HepG2 (cell line): ENCODE measurements around the gene TUBB4B. TPM values are rescaled to one million over a fixed set of nuclear protein-coding genes. Genes with fewer than 3 reads are reported as not detected.

Source experiments
- AHDC1 ChIP-seq: sonication (generic); formaldehyde crosslinking; IDR thresholded peaks from 2 replicates; pipeline ENCODE4 v1.5.1; 2020; ENCODE audit warnings: mild to moderate bottlenecking, missing genetic modification reagents, borderline replicate concordance
- CREBL2 ChIP-seq: sonication (generic); formaldehyde crosslinking; IDR thresholded peaks from 2 replicates; pipeline ENCODE4 v1.8.1; 2023; ENCODE audit warnings: missing genetic modification reagents, mild to moderate bottlenecking, borderline replicate concordance
- FOXO1 ChIP-seq: sonication (generic); formaldehyde crosslinking; IDR thresholded peaks from 2 replicates; pipeline ENCODE4 v1.4.0; 2020; ENCODE audit warnings: missing genetic modification reagents
- HDAC2 ChIP-seq: sonication (generic); formaldehyde crosslinking; IDR thresholded peaks from 2 replicates; pipeline ENCODE4 v1.4.0; 2020; ENCODE audit warnings: missing genetic modification reagents
- HHEX ChIP-seq: IDR thresholded peaks from 2 replicates; pipeline ENCODE4 v1.6.1; 2016; ENCODE audit warnings: control low read depth
- IKZF1 ChIP-seq: fragments of 450-650 bp; IDR thresholded peaks from 2 replicates; pipeline ENCODE4 v1.7.1; 2016
- MBNL3 ChIP-seq: fragments of 250-450 bp; sonication (Bioruptor Pico); conservative IDR thresholded peaks from 2 replicates; pipeline ENCODE4 v1.8.0; 2022; ENCODE audit warnings: mild to moderate bottlenecking, inconsistent platforms
- MXI1 ChIP-seq: IDR thresholded peaks from 3 replicates; pipeline ENCODE4 v1.6.1; 2012; ENCODE audit warnings: low read depth, low read length, inconsistent platforms, borderline replicate concordance
- NR2F1 ChIP-seq, 2 experiments: fragments of 450-650 bp in 1 of 2; formaldehyde crosslinking in 1 of 2; IDR thresholded peaks; 2 replicates each; pipeline versions ENCODE4 v1.5.0 to v1.6.1; 2016 to 2020; ENCODE audit warnings: mild to moderate bottlenecking in 1 of 2, missing compliant biosample characterization in 1 of 2, missing genetic modification reagents in 1 of 2, moderate library complexity in 1 of 2
- RBAK ChIP-seq: sonication (generic); formaldehyde crosslinking; IDR thresholded peaks from 2 replicates; pipeline ENCODE4 v1.5.1; 2020; ENCODE audit warnings: mild to moderate bottlenecking, missing genetic modification reagents
- RFXANK ChIP-seq: IDR thresholded peaks from 2 replicates; pipeline ENCODE4 v1.6.1; 2016
- SAP130 ChIP-seq: IDR thresholded peaks from 2 replicates; pipeline ENCODE4 v1.6.1; 2016; ENCODE audit warnings: low read depth
- SRY ChIP-seq: sonication (generic); formaldehyde crosslinking; IDR thresholded peaks from 2 replicates; pipeline ENCODE4 v1.8.0; 2022; ENCODE audit warnings: mild to moderate bottlenecking, missing genetic modification reagents
- TOE1 ChIP-seq: sonication (generic); formaldehyde crosslinking; IDR thresholded peaks from 2 replicates; pipeline ENCODE4 v1.4.0; 2020; ENCODE audit warnings: mild to moderate bottlenecking, missing genetic modification reagents
- YEATS2 ChIP-seq: sonication (generic); formaldehyde crosslinking; IDR thresholded peaks from 2 replicates; pipeline ENCODE4 v1.4.0; 2020; ENCODE audit warnings: missing genetic modification reagents, borderline replicate concordance
- ZC3H4 ChIP-seq: sonication (generic); formaldehyde crosslinking; IDR thresholded peaks from 2 replicates; pipeline ENCODE4 v1.4.0; 2020; ENCODE audit warnings: missing genetic modification reagents, borderline replicate concordance
- ZNF24 ChIP-seq: fragments of 450-650 bp; IDR thresholded peaks from 2 replicates; pipeline ENCODE4 v1.6.1; 2017; ENCODE audit warnings: antibody characterized with exemption, mild to moderate bottlenecking
- ZNF34 ChIP-seq: sonication (generic); formaldehyde crosslinking; IDR thresholded peaks from 2 replicates; pipeline ENCODE4 v1.4.0; 2020; ENCODE audit warnings: mild to moderate bottlenecking, missing genetic modification reagents, borderline replicate concordance
- ZNF367 ChIP-seq: sonication (generic); formaldehyde crosslinking; IDR thresholded peaks from 2 replicates; pipeline ENCODE4 v1.4.0; 2020; ENCODE audit warnings: missing genetic modification reagents, borderline replicate concordance
- ZNF451 ChIP-seq: sonication (generic); formaldehyde crosslinking; IDR thresholded peaks from 2 replicates; pipeline ENCODE4 v1.5.0; 2020; ENCODE audit warnings: mild to moderate bottlenecking, missing genetic modification reagents
- ZNF672 ChIP-seq: sonication (generic); formaldehyde crosslinking; IDR thresholded peaks from 2 replicates; pipeline ENCODE4 v1.8.1; 2022; ENCODE audit warnings: missing genetic modification reagents
- ZNF687 ChIP-seq: sonication (generic); formaldehyde crosslinking; IDR thresholded peaks from 2 replicates; pipeline ENCODE4 v1.5.1; 2020; ENCODE audit warnings: mild to moderate bottlenecking, missing genetic modification reagents, moderate library complexity
- ZNF747 ChIP-seq: sonication (generic); formaldehyde crosslinking; IDR thresholded peaks from 2 replicates; pipeline ENCODE4 v1.8.1; 2023; ENCODE audit warnings: missing genetic modification reagents, mild to moderate bottlenecking, borderline replicate concordance
- ZNF788 ChIP-seq: sonication (generic); formaldehyde crosslinking; IDR thresholded peaks from 2 replicates; pipeline ENCODE4 v1.5.0; 2020; ENCODE audit warnings: mild to moderate bottlenecking, missing genetic modification reagents, borderline replicate concordance
- ZSCAN30 ChIP-seq: sonication (generic); formaldehyde crosslinking; IDR thresholded peaks from 2 replicates; pipeline ENCODE4 v1.5.0; 2020; ENCODE audit warnings: mild to moderate bottlenecking, missing genetic modification reagents
- polyA plus RNA-seq, 8 experiments: library from polyadenylated mRNA; depleted of rRNA in 3 of 8; stranded (reverse) in 7 of 8; unstranded in 1 of 8; fragments of >200 nt; fragmentation: Illumina TruSeq in 4 of 8; extraction: Trizol in 4 of 8; gene quantifications; 2 replicates each; pipeline versions ENCODE4 v1.2.1 to v1.2.3, GENCODE V29; 2011 to 2016; ENCODE audit warnings: low read depth in 4 of 8, missing spikeins in 1 of 8, mixed read lengths in 1 of 8; ENCODE audit not compliant: insufficient read depth in 1 of 8
- total RNA-seq, 5 experiments: library from RNA; depleted of rRNA; stranded (reverse); fragments of >200 nt; fragmentation: Illumina TruSeq; extraction: Trizol; gene quantifications; 2 replicates each; pipeline ENCODE4 v1.2.3, GENCODE V29; 2016; ENCODE audit warnings: low read depth in 1 of 5

Gene TUBB4B
- total and polyA plus RNA-seq, 2 of the 13 experiments (the other 11 are each of a cell fraction or from before 2014, with no cell fraction given) = 182 to 412 TPM

GRCh38 chr9:137247916-137248175 lies 6.8 kb downstream of the TUBB4B start (continued):
- TF ChIP-seq ZNF367 (CRISPR knock-in tag) (no peak), SRY (CRISPR knock-in tag) (no peak), MXI1 (no peak), RBAK (CRISPR knock-in tag) (no peak), HDAC2 (CRISPR knock-in tag) (no peak), IKZF1 (no peak), YEATS2 (CRISPR knock-in tag) (no peak), ZNF34 (no peak), ZNF451 (CRISPR knock-in tag) (no peak), ZNF687 (CRISPR knock-in tag) (0 out of 2 replicates have a peak, but pooled peaks have one; percentile 0), HHEX (CRISPR knock-in tag) (no peak), SAP130 (CRISPR knock-in tag) (peak; percentile 10; the same call in 1 of the 2 replicates), RFXANK (CRISPR knock-in tag) (no peak), MBNL3 (no peak), ZSCAN30 (CRISPR knock-in tag) (no peak), ZC3H4 (CRISPR knock-in tag) (no peak), CREBL2 (no peak), ZNF788 (CRISPR knock-in tag) (0 out of 2 replicates have a peak, but pooled peaks have one; percentile 12), ZNF24 (no peak), NR2F1 (CRISPR knock-in tag; IDR thresholded peaks at IDR 0.05) (no peak), FOXO1 (CRISPR knock-in tag) (no peak), ZNF672 (no peak), AHDC1 (CRISPR knock-in tag) (no peak), ZNF747 (CRISPR knock-in tag) (no peak), TOE1 (CRISPR knock-in tag) (no peak)
